NCI-H2227 treated with DMSO at 0.1 percent for 48 hours (cell line): ENCODE results near the gene WDFY3.
"Not testable (repeated sequence)": the region's sequence is repeated elsewhere in the genome, so short reads cannot be mapped to it uniquely, and the experiment has no call there.

Source experiments
- DNase-seq: peaks from one replicate; lab custom pipeline; 2025; lab: John Stamatoyannopoulos, UW

The WDFY3 gene

DNA sequence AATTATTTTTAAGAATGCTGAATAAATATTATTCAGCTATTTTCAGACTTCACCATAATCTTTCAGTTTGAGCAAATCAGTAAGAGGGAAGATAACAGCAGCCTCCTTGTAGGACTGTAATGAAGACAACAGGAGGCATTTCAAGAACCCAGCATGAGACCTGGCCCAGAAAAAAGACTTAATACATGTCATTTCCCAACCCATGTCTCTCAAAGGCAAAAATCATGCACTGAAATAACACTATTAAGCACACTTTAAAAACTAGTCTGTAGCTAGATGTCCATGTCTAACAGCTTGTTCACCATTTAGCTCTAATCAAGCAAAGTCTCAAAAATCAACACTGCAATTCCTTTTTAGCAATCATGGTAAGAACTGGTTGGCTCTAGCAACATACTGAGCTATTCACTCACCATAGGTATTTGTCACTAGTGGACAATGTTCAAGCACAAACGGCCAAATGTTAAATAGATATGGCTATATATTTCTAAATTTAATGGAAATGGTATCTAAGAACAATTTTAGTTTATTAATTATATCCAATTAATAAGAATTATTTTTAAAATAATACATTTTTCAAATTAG is 109.9 kb downstream of the WDFY3 start:
- DNase-seq: peak; percentile 36

DNA sequence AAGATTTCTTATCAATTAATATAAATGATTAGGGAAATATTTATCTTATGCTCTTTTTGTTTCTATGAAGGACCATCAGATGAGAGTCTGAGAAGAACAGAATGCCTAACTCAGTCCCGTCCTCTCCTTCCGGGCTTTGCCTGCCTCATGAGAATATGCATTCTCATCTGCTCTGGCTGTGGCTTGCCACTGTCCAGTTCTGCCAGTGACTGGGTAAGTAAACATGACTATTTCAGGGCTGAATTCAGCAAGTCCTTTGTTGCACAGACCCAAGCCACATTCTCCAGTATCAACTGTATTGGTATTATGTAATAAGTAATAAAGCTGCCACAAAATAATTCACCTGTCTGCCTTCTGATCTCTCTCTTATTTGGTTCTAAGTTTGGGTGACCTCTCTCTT is 110.7 kb downstream of the WDFY3 start:
- no peak for DNase-seq

DNA sequence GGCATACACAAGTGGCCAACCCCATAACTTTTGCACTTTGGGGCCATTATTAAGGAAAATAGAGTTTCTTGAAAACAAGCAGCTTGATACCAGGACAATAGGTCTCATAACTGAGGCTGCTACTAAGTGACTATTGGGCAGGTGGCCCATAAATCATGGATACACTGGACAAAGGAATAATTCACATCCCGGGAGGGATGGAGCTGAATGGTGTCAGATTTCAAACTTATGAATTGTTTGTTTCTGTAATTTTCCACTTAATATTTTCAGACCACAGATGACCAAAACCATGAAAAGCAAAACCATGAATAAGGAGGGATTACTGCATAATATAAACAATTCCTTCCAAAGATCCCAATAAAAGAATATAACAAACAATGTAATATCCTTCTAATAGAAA is 114.4 kb downstream of the WDFY3 start:
- peak; percentile 27 for DNase-seq

DNA sequence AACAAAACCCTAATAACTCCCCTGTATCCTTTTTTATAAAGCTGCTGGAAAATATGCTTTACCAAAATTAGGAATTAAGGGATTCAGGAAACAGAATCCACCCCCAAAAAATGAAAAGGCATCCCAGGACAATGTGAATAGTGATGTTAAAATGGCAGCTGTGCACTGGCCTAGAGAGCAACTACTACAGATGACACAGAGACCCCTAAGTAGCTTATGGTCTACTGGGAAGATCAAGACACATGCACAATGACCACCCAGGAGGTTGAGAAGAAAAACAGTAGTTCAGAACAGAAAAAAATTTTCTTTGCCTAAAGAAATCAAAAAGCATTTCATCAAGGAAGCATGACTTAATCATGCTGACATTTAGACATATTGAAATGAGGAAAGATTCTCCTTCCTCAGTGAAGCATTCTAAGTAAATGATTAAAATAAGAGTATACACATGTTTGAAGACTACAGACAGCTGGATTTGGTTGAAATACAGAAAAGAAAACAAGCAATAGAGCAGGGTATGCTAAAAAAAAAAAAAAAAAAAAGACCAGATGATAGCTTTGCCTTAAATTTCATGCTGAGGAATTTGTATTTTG is 117.3 kb downstream of the WDFY3 start:
- no peak for DNase-seq

DNA sequence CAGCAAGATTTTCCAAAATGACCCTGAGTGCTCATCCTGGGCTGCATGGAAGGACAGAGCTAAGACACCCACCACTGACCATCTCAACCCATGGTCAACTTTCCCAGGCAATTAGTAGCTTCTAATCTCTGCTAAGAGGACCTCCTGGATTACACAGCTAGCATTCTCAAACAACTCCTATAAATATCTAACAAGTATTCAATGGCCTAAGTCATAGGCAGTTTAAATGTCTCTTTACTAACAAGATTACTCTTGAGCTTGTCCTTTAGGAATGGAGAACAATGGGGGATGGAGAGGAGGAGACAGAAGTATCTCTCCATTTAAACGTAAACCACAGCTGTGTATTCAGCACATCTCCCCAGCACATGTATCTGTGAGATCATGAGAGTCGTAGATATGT is 118.1 kb downstream of the WDFY3 start:
- no peak for DNase-seq

DNA sequence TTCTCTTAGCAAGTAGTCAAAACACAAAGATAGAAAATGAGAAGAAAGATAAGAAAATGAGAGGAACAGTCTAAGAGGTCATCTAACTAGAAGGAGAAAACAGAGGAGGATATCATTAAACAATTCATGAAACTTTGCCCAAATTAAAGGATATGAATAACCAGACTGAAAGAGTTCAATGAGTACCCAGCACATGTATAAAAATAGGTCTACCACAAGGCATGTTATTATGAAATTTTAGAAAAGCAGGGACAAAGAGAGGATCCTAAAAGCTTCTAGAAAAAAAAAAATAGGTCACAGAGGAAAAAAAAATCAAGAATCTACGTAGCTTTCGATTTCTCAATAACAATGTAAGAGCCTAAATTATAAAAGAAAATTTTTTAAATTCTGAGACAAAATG is 118.5 kb downstream of the WDFY3 start:
- DNase-seq: peak; percentile 4

DNA sequence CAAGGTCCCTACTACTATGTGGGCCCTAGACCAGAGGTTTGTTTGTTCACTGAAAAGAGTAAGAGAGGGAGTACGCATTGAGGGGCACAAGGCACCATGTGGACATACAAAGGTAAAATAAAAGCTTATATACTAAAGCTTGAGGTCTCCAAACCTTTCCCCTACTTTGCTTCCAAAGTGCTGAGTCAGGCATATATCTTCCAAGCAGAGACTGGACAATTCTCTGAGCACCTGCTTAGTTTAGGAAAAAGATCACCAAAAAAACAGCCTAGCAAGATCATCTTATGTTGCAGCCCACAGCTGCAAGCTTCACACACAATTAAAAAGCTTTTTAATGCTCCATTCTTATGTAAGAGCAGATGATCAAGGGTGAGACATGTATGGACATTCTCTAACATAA is 119.5 kb downstream of the WDFY3 start:
- DNase-seq: no peak

DNA sequence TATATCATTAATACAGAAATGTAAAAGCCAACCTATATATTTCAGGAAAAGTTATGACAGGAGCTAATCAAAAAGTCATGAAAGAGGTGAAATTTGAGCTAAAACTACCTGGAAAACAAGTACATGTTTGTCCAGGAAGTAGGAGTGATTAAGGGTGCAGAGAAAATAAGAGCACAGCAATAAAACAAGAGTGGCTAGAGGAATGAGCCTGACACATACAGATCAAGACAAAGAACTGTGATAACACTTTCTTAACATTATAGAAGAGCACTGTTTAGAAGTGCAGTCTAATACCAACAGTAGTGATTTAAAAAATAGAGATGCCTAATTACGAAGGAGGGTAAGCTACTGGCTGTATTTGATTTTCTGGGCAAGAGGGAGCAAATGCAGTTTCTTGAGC is 125.1 kb downstream of the WDFY3 start:
- DNase-seq: no peak

DNA sequence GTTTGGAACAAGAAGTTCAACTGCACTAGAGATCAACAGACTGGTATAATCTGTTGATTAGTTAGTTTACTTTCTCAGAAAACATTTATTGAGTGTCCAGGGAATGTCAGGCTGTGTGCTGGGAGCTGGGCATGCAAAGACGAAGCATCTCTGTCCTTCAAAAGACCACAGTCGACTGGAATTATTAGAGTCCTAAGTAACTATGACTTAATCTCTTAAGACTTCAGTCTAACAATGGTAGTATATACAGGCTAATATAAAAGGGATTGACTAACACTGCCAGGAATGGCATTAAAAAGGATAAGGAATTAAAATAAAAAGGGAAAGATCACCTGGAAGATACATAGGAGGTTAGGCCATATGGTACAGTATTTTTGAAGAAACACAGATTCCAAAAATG is 128.7 kb downstream of the WDFY3 start:
- no peak for DNase-seq

DNA sequence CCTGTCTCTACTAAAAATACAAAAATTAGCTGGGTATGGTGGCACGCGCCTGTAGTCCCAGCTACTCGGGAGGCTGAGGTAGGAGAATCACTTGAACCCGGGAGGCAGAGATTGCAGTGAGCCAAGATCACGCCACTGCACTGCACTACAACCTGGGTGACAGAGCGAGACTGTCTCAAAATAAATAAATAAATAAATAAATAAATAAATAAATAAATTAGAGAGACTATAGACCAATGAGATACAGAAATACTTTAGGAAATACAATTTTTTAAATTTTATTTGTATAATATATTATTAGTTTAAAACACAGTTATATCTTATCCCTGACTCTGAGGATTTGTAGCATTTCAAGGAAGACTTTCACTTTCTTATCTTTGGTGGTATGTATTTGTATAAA is 136.9 kb downstream of the WDFY3 start:
- not testable (repeated sequence) for DNase-seq

DNA sequence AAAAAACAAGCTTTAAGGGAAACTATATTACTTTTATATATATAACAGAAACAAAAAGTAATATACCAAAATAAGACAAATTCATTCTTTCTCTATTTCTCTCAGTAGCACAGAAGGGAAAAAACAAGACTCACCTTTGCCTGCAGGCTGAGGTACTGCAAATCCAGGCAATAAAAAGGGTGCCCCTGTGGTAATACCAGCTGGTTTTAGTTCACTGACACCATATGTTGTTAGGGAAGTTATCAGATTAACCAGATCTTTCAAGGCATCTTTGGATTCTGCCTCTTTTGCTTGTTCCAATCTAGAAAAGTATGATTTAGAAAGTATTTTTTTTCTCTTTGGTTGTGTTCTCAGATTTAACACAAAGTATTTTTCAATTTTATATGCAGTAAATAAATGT is 139.8 kb downstream of the WDFY3 start:
- no peak for DNase-seq

DNA sequence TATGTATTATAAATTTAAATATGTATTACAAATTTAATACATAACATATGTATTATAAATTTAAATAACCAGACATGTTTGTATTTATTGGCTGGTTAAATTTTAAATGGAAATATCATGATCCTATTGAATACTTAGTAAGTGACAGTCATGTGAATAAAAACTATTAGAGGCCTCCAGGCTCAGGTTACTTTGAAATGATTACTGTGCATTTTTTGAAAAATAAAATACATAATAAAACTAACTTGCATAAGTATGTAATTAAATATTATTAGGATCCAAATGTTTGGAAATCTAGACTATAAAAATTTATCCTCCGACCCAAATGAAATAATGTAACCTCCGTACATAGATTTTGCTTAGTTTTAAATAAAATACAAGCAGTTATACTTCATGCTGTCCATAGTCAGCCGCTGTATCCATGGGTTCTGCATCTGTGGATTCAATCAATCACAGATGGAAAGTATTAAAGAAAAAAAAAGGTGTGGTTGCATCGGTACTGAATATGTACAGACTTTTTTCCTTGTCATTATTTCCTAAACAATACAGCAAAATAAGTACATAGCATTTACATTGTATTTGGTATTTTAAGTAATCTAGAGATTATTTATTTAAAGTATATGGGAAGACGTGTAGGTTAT is 140.7 kb downstream of the WDFY3 start:
- DNase-seq: no peak

DNA sequence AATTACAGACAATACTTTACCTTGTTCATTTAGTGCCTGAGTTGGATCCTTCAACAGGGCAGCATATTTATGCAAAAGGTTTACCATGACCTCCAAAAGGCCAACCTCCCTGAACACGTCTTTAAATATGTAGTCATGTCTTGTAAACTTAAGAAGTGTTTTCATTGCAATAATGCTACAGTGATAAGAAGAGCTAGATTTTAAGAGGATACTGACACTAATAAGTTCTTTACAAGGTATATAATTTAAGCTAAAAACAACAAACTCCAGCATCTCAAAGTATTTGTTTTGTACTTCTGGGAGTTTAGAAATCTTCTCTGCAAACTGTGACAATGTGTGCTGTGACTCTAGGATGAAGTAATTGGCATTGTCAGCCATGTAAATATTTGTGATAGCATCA is 145.4 kb downstream of the WDFY3 start:
- no peak for DNase-seq

DNA sequence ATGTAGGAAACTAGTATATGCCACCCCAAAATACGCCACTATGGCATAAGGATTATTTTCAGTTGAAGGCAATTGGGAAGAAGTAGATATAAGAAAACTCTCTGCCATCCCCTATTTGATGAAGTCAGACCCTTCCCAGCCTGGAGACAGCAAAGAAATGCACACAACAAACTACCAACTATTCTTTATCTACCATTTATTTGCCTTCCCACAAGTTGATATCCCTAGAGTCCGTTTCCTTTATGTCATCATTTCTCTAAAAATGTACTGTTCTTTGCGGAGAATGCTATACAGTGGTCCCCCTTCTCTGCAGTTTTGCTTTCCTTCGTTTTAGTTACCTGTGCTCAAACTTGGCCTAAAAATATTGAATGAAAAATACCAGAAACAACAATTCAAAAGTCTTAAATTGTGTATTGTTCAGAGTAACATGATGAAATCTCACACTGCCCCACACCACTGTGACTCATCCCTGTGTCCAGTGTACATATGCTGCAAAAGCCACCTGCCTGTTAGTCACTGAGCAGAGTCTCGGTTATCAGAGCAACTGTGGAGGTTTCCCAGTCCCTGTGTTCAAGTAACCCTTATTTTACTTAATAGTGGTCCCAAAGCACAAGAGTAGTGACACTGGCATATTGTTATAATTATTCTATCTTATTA is 152.3 kb downstream of the WDFY3 start:
- no peak for DNase-seq

DNA sequence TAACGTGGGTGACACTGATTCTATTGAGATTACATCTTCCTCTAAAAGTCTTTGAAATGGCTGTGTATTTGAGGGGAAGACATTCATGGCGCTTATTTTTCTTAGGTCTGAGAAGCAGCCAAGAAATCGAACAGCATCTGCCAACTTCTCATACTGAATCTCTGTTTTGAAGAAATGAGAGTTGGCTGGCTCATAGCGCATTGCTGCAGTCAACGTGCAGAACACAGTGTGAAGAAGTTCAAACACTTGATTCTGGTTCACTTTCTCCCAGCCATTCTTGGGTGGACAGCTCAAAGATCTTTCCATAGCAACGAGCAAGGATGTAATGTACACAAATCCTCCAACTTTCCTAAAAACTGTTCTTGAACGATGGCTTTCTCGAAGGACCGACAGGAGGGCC is 156.5 kb downstream of the WDFY3 start:
- DNase-seq: no peak

DNA sequence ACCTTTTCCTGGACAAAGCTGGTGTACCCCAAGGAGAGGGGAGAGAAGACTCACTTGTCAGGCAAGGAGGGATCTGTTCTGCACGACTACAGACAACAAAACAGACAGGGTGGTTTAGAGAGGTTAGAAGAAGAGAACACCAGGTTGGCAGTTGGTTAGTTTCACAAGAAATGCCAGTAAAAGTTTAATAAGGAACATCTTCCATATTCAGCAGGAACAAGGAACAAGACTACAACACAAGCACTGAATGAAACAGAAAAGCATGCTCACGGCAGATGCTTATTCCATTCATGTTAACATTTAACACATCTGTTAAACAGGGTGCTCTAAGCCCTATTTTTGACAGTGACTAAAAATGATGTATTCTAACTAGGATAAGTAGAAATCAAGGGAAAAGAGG is 158.2 kb downstream of the WDFY3 start:
- DNase-seq: no peak

DNA sequence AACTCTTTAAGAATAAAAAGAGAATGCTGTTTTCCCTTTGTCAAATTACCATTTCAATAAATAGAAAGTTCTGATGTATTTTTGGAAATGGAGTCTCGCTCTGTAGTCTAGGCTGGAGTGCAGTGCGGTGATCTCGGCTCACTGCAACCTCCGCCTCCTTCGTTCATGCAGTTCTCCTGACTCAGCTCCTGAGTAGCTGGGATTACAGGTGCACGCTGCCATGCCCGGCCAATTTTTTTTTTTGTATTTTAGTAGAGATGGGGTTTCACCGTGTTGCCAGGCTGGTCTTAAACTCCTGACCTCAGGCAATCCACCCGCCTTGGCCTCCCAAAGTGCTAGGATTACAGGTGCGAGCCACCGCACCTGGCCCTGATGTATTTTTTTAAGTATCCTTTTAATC is 159.9 kb downstream of the WDFY3 start:
- not testable (repeated sequence) for DNase-seq

DNA sequence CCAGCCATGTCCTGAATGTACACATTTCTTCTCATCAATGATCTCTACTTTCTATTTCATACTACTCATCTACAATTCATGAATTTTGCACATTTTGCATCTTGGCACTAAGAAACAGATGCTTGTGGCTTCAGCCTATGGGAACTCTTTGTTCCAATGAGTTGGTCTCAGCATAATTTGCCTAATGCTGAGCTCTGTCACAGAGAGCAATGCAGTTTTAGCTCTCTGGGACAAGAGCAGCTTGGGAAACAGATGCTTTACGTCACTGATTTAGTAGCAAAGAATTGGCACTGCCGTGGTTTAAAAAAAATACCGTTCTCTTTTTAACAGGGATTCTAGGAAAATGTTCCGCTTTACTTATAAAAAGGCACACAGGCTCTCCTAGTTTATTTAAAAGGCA is 162.4 kb downstream of the WDFY3 start:
- no peak for DNase-seq

DNA sequence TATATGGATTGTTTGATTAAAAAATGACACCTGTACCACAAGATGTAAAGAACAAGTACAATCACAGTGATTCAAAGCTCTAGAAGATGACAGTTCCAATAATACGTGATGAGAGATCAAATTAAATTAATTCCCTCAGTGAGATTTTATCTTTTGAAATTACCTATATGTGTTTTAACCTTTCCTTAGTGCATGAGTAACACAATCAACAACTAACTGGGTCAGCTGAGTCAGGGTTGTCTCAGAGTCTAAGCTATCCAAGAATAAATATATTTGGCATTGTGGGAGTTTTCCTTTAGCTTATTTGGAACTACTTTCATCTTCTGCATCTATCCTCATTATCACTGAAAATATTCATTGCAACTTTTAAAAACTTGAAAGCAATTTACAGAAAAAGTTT is 162.8 kb downstream of the WDFY3 start:
- no peak for DNase-seq

DNA sequence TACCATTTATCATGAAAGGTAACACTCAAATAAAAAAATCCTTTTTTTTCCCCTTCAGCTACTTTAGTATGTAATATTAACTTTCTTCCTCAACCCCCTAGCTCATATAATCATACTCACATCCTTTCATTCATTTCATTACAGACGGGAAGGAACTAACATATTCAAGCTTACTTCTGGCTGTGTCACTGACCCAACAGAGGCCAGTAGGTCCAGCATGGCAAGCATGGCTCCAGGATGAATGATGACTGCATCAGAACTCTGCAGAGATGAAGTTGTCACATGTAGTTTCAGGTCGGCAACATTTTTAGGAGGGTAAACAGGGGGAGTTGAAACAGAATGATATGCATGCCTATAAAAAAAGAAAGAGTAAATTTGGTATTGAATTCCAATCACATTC is 163.4 kb downstream of the WDFY3 start:
- DNase-seq: no peak

DNA sequence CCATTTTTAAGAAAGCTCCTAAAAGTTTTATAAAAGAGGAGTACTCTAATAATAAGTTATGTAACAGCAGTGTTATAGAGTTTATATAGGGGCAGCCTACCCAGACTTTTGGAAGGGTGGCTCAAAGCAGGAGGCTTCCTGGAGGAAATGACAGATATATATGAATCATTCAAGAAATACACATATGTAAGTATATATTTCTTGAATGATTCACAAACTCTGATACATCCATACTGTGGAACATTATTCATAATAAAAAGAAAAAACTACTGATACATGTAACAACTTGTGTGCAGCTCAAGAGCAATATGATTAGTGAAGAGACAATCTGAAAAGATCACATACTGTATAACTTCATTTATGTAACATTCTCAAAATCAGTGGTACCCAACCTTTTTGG is 166.2 kb downstream of the WDFY3 start:
- no peak for DNase-seq

DNA sequence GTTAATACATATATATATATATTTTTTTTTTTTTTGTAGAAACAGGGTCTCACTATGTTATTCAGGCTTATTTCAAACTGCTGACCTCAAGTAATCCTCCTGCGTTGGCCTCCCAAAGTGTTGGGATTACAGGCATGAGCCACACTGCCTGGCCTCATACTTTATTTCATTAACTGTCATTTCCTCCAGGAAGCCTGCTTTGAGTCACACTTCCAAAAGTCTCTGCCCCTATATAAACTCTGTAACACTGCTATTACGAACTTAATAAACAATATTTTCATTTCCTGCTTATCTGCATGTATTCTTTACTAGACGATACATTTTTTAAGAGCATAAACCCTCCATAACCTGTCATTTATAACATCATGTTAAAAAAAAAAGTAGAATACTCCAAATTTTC is 167.2 kb downstream of the WDFY3 start:
- DNase-seq: no peak

DNA sequence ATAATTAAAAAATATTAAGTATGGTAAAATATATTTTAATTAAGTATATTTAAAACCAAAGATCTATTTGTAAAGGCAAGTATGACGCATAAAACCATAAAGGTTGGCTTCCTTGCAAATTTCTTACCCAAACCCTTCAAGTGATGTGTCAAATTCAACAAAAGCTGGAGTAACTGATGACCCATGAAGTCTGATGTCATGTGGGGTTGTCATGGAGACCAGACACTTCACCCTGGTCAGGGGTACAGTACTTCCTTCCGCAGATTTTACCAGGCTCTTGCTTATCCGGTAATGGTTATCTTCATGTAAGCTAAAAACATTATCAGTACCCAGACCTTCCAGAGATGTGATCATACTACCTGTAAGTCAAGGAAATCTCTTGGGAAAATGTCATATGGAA is 170.1 kb downstream of the WDFY3 start:
- DNase-seq: no peak
